ENCODE data around the gene GIPC1.
A peak's percentile ranks its signal among the peaks of the same experiment; 100 is the strongest.
"Not testable (repeated sequence)": the region's sequence is repeated elsewhere in the genome, so short reads cannot be mapped to it uniquely, and the experiment has no call there.

Gene GIPC1

DNA sequence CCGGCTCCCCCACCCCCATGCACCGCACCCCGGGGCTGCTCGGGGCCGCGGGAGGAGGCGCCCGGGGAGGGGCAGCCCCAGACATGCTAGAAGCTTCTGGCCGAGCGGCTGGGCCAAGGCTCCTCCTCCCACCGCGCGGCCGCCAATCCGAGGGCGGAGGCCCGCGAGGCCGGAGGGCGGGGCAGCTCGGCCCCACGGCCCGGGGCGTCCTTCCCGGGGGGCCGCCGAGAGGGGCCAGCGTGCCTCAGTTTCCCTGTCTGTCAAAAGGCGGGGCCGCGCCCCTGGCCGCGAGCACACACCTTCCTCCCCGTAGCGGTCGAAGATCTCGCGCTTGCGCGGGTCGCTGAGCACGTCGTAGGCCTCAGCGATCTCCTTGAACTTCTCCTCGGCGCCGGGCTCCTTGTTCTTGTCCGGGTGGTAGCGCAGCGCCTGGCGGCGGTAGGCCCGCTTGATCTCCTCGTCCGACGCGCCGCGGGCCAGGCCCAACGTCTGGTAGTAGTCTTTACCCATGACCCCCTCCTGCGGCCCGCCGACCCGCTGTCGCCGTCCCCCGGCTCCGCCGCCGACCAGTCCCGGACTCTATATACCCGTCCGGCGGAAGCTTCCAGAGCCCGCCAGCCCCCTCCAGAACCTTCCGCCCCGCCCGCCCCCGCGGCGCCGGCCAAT is 22.0 kb upstream of the GIPC1 start, which contains the start of gene DNAJB1:
DNAJB1 (minus strand) TSS at position 558 of the 666 bp plus-strand sequence; CDS start at position 510, 48 bp downstream.
- peak; percentile 68 for DNase-seq

DNA sequence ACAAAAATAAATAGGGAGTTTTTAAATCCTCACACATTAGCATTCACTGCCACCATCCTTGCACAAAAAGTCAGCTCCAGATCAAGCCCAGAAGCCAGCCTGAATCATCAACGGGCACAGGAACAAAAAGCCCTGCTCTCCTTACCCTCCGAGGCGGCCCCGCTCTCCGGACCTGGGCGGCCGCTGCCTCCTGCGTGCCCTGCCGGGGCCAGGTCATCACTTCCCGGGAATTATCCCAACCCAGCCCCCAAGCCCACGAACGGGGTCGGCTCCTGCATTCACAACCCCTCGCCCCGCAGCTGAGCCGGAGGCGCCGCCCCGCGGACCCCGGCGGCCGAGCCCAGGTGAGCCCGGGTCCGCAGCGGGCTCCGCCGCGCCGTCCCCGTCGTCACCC is 21.5 kb upstream of the GIPC1 start:
- DNase-seq, result no peak

- no peak for DNase-seq
These were observed 21.0 kb upstream of the GIPC1 start for GRCh38 chr19:14516746-14517438.

DNA sequence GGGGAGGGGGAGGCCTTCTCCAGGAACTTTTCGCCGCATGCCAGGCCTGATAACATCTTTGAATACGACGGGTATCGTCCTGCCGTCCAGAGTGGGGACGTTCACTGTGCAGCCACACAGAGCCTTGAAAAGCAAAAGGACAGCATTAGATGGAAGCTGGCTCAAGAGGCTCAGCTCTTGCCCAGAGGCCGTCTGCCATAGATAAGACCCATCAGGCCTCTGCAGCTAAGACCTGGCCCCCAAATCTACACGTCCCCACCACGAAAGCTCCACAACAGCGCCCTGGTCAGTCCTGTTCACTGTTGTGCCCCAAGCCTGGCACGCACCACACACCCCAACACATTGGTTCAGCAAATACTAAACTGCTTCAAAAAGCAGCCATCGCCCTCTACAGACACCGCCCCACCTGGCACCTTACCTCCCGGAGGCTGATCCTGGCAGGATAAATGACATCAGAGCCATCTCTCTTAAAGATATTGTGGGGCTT is 20.2 kb upstream of the GIPC1 start:
- DNase-seq, result no peak

GRCh38 chr19:14515501-14516047 is 19.6 kb upstream of the GIPC1 start:
- DNase-seq, result no peak

DNA sequence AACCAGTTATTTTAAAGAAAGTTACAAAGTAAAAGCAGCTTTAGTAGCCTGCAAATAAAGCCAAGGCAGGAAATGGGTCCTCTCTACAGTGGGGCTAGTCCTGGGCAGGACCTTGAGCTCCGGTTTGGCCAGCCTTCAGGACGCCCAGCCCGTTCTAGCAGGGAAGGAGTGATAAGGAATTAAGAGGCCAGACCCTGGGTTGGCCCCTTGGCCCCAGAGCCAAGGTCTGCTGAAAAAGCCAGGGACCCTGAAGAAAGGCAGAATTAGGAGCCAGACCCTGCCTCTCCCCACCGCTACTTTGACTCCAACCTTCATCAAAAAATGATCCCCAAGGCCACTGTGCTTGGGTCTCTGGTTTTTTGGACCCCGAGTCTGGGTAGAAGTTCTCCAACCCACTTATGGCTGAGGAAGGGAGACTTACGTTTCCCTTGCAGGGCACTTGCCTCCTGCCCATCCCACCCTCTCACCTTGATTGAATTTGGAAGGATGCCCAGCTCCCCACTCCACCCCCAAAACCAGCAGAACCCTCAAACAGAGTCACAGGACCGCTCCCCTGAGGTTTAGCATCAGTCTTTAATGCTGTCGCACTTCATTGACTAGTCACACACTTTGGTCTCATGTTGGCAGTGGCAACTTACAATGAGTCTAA is 18.4 kb upstream of the GIPC1 start:
- DNase-seq, result no peak

GRCh38 chr19:14512406-14512961 is 16.6 kb upstream of the GIPC1 start:
- DNase-seq, result no peak

DNA sequence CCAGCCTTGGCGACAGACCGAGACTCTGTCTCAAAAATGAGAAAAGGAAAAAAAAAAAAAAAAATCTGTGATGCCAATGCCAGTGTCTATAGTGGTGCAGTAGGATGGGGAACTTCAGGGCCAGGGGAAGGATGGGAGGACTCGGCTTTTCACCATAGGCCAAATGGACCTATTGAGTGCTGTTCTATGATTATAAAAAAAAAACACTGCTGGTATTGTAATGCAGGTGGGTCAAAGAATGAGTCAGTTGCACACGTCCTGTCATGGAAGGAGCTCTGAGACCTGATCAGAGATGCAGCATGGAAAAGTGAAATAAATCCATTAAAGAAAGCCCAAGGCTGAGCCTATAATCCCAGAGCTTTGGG is 15.3 kb upstream of the GIPC1 start:
- DNase-seq, result no peak

- DNase-seq, result peak; percentile 34
These were observed 14.6 kb upstream of the GIPC1 start for GRCh38 chr19:14510311-14511228.

GRCh38 chr19:14507704-14508542 is 12.0 kb upstream of the GIPC1 start:
- no peak for DNase-seq

GRCh38 chr19:14505488-14506239 is 9.7 kb upstream of the GIPC1 start:
- peak; percentile 87 for DNase-seq

DNA sequence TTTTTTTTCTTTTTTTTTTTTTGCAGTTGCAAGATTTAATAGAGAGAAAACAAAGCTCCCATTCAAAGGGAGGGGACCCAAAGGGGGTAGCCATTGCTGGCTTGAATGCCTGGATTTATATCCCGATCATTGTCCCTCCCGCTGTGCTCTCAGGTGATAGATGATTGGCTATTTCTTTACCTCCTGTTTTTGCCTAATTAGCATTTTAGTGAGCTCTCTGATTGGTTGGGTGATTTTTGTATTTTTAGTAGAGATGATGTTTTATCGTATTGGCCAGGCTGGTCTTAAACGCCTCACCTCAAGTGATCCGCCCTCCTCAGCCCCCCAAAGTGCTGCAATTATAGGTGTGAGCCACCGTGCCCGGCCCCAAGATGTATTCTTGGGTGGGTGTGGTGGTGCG is 8.6 kb upstream of the GIPC1 start:
- not testable (repeated sequence) for DNase-seq

DNA sequence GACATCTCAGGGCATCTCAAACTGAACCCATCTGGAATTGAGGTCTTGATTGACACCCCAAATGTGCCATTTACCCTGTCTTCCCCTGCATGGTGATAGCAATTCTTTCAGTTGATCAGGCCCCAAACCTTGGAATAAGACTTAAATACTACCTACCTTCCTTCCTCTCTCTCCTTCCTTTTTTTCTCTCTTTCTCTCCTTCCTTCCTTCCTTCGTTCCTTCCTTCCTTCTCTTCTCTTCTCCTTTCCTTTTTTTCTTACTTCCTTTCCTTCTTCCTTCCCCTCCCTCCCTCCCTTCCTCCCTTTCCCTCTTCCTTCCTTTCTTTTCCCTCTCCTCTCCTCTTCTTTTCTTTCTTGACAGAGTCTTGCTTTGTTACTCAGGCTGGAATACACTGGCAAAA is 7.4 kb upstream of the GIPC1 start:
- DNase-seq, result no peak

DNA sequence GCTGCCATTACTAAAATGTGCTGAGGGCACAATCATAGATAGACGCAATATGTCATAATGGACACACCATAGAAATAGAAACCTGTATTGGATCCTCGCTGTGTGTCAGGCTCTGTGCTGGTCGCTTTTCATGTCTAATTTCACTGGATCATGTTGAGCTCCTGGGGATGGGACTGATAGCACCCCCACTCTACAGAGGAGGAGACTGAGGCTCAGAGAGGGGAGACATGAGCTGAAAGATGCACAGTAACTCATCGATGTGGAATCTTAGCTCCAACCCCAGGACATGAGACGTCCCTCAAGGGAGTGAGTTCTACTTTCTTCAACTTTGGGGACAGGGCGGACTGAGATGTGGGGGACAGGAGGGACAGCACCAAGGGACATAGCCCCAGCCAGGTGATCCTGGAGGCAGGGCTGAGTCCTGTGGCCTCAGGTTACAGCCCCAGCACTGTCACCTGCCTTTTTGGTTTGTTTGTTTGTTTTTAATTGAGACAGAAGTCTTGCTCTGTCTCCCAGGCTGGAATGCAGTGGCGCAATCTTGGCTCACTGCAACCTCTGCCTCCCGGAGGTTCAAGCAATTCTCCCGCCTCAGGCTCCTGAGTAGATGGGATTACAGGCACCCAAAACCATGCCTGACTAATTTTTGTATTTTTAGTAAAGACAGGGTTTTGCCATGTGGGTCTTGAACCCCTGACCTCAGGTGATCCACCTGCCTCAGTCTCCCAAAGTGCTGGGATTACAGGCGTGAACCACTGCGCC is 6.6 kb upstream of the GIPC1 start:
- no peak for DNase-seq

- DNase-seq, result no peak
These were observed 1.4 kb upstream of the GIPC1 start for GRCh38 chr19:14497228-14497921.

GRCh38 chr19:14496834-14497227 is 904 bp upstream of the GIPC1 start:
- no peak for DNase-seq

- no peak for DNase-seq
These were observed 277 bp downstream of the GIPC1 start for GRCh38 chr19:14495672-14496028.

GRCh38 chr19:14494910-14495671 is 836 bp downstream of the GIPC1 start:
- DNase-seq, result no peak

Data from activated CD4-positive, alpha-beta T cell treated with anti-CD3 and anti-CD28 coated beads for 48 hours (primary cell).